IPS DF 6.9 (cell line): Measurements from ENCODE around the gene PAFAH1B1.

ENCODE experiments used
- DNase-seq: peaks from one replicate; pipeline ENCODE4 v3.0.0-alpha.2; 2013; ENCODE audit warnings: low read depth, low spot score
- H3K27ac ChIP-seq: one replicate; pipeline ENCODE4 v1.5.1; 2013; ENCODE audit warnings: low read length, control low read depth
- H3K27me3 ChIP-seq: 2 replicates; pipeline ENCODE4 v1.6.1; 2013; ENCODE audit warnings: mild to moderate bottlenecking, low read length; ENCODE audit not compliant: control insufficient read depth, insufficient read depth
- H3K36me3 ChIP-seq: 2 replicates; pipeline ENCODE4 v1.6.1; 2013; ENCODE audit warnings: low read length; ENCODE audit not compliant: control insufficient read depth, insufficient read depth
- H3K4me1 ChIP-seq: 2 replicates; pipeline ENCODE4 v1.6.1; 2013; ENCODE audit warnings: low read length; ENCODE audit not compliant: control insufficient read depth, insufficient read depth
- H3K4me3 ChIP-seq: 2 replicates; pipeline ENCODE4 v1.5.1; 2013; ENCODE audit warnings: mild to moderate bottlenecking, low read length
- H3K9me3 ChIP-seq: 2 replicates; pipeline ENCODE4 v1.6.1; 2013; ENCODE audit warnings: low read length, inconsistent platforms; ENCODE audit not compliant: control insufficient read depth, insufficient read depth
- WGBS: extraction: QIAGEN DNeasy Blood & Tissue Kit; methylation state at CpG from one replicate; pipeline ENCODE4 v1.1.7; 2013; ENCODE audit warnings: mixed read lengths, missing lambda C conversion rate; ENCODE audit not compliant: insufficient read length, insufficient coverage; 5-methylcytosine and 5-hydroxymethylcytosine counted together

PAFAH1B1 gene

GRCh38 chr17:2722611-2723010 is 129.2 kb downstream of the PAFAH1B1 start:
- no peak overlapping the region for H3K27ac ChIP-seq
- H3K36me3 ChIP-seq, result no peaks in the 10 kb centered on the region; the same call in 1 of the 2 replicates
- H3K9me3 ChIP-seq, result no peaks in the 10 kb centered on the region
- peaks cover 6% of the 10 kb centered on the region for H3K4me1 ChIP-seq
- H3K4me3 ChIP-seq, result no peak overlapping the region
- WGBS, result no CpG with 5 or more reads among the region's 10 CpGs
- H3K27me3 ChIP-seq, result no peaks in the 10 kb centered on the region
- no peak for DNase-seq

- Histone ChIP-seq H3K27ac (no peak overlapping the region), H3K4me1 (peaks cover 6% of the 10 kb centered on the region), H3K27me3 (no peaks in the 10 kb centered on the region), H3K9me3 (no peaks in the 10 kb centered on the region), H3K36me3 (no peaks in the 10 kb centered on the region; the same call in 1 of the 2 replicates), H3K4me3 (peak overlapping the region; percentile 46; the same call in 1 of the 2 replicates)
- DNase-seq, result no peak
- no CpG with 5 or more reads among the region's 18 CpGs for WGBS
Observed at GRCh38 chr17:2723505-2723996, 130.1 kb downstream of the PAFAH1B1 start.

- peak overlapping the region; percentile 46; the same call in 1 of the 2 replicates for H3K4me3 ChIP-seq
- WGBS, result no CpG with 5 or more reads among the region's 98 CpGs
Observed at GRCh38 chr17:2723997-2724783, 130.7 kb downstream of the PAFAH1B1 start.

GRCh38 chr17:2724784-2725164 is 131.3 kb downstream of the PAFAH1B1 start:
- WGBS, result no CpG with 5 or more reads among the region's 40 CpGs
- Histone ChIP-seq H3K4me1 (peaks cover 3% of the 10 kb centered on the region), H3K9me3 (no peaks in the 10 kb centered on the region), H3K27me3 (no peaks in the 10 kb centered on the region), H3K36me3 (no peaks in the 10 kb centered on the region; the same call in 1 of the 2 replicates), H3K4me3 (peak overlapping the region; percentile 32; the same call in 1 of the 2 replicates), H3K27ac (no peak overlapping the region)
- DNase-seq, result no peak

More at GRCh38 chr17:2723997-2724783, 130.7 kb downstream of the PAFAH1B1 start:
- Histone ChIP-seq H3K4me1 (peaks cover 6% of the 10 kb centered on the region), H3K36me3 (no peaks in the 10 kb centered on the region; the same call in 1 of the 2 replicates), H3K27me3 (no peaks in the 10 kb centered on the region), H3K27ac (no peak overlapping the region), H3K9me3 (no peaks in the 10 kb centered on the region)
- no peak for DNase-seq

- DNase-seq, result no peak
Observed at GRCh38 chr17:2730764-2731353, 137.4 kb downstream of the PAFAH1B1 start.

GRCh38 chr17:2731807-2732206 is 138.4 kb downstream of the PAFAH1B1 start:
- no peak overlapping the region for H3K27ac ChIP-seq
- no peaks in the 10 kb centered on the region for H3K9me3 ChIP-seq
- no CpG with 5 or more reads among the region's 10 CpGs for WGBS
- H3K36me3 ChIP-seq, result no peaks in the 10 kb centered on the region
- no peak for DNase-seq
- H3K4me1 ChIP-seq, result no peaks in the 10 kb centered on the region
- H3K27me3 ChIP-seq, result no peaks in the 10 kb centered on the region
- no peak overlapping the region for H3K4me3 ChIP-seq

More at GRCh38 chr17:2730764-2731353, 137.4 kb downstream of the PAFAH1B1 start:
- no CpG with 5 or more reads among the region's 17 CpGs for WGBS
- H3K36me3 ChIP-seq, result no peaks in the 10 kb centered on the region
- no peaks in the 10 kb centered on the region for H3K9me3 ChIP-seq
- H3K4me1 ChIP-seq, result no peaks in the 10 kb centered on the region
- H3K4me3 ChIP-seq, result no peak overlapping the region
- H3K27ac ChIP-seq, result no peak overlapping the region
- no peaks in the 10 kb centered on the region for H3K27me3 ChIP-seq

GRCh38 chr17:2734939-2735338 is 141.5 kb downstream of the PAFAH1B1 start:
- H3K36me3 ChIP-seq, result no peaks in the 10 kb centered on the region
- H3K4me3 ChIP-seq, result no peak overlapping the region
- H3K9me3 ChIP-seq, result no peaks in the 10 kb centered on the region
- no peak for DNase-seq
- H3K27me3 ChIP-seq, result no peaks in the 10 kb centered on the region
- H3K27ac ChIP-seq, result no peak overlapping the region
- no CpG with 5 or more reads among the region's 10 CpGs for WGBS
- H3K4me1 ChIP-seq, result no peaks in the 10 kb centered on the region
